ENCODE data around the gene SCUBE2.
"Not testable (repeated sequence)": the region's sequence is repeated elsewhere in the genome, so short reads cannot be mapped to it uniquely, and the experiment has no call there.

The SCUBE2 gene

DNA sequence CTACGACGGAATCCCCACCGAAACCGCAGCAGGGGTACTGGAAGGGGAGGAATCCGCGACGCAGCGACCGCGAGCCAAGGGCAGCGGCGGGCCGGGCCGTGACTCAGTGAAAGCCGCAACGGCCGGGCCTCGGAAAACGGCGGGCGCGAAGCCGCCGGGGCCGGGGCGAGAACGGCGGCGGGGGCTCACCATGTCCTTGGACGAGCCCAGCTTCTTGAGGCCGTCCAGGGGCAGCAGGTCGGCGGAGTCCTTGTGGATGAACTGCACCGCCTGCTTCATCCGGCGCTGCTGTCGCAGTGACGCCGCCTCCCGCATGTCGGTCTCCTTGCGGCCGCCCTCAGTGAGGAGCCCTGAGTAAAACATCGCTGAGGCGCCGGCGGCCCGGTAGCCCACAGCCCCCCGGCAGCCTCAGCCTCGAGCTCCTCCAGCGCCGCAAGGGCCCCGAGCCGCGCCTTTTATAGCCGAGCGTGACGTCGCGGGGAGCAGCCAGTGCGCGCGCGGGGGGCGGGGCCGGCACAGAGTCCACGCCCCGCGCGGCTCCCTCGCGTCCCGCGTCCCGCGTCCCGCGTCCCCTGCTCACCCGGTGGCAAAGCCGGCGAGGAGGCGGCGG, 87.7 kb downstream of the SCUBE2 start, which contains the start of gene NRIP3:
Gene NRIP3 (minus strand): TSS at position 429 of the 610 bp plus-strand sequence. CDS start 66 bp downstream, at position 363.
- peak; percentile 13 to 16 for DNase-seq

GRCh38 chr11:9002920-9003572, 88.4 kb downstream of the SCUBE2 start:
- no peak for DNase-seq

GRCh38 chr11:9001736-9002135, 89.7 kb downstream of the SCUBE2 start:
- peak; percentile 7 to 24 for DNase-seq

GRCh38 chr11:8998017-8998416, 93.4 kb downstream of the SCUBE2 start:
- no peak for DNase-seq

GRCh38 chr11:8997451-8997850, 93.9 kb downstream of the SCUBE2 start:
- no peak for DNase-seq

GRCh38 chr11:8989453-8989852, 101.9 kb downstream of the SCUBE2 start:
- no peak for DNase-seq

- no peak for DNase-seq
These were observed 102.8 kb downstream of the SCUBE2 start for GRCh38 chr11:8988329-8989234.

DNA sequence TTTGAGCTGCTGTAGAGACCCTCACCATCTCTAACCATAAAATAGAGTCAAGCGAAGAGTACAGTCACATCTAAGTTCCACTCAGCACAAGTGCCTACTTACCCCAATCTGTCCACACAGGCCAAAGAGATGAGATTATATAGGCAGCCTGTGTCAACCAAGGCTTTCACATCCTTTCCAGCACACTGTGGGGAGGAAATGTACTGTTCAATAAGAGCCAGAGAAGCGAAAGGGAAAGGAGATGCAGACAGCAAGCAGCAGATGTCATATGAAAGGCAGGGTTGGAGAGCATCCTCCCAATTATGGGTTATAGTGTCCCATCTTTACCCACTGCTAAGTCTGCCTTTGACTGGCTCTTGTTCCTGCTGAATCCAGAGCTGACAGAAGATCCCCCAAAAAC, 104.0 kb downstream of the SCUBE2 start:
- no peak for DNase-seq

- not testable (repeated sequence) for DNase-seq
These were observed 104.6 kb downstream of the SCUBE2 start for GRCh38 chr11:8986772-8987171.

DNA sequence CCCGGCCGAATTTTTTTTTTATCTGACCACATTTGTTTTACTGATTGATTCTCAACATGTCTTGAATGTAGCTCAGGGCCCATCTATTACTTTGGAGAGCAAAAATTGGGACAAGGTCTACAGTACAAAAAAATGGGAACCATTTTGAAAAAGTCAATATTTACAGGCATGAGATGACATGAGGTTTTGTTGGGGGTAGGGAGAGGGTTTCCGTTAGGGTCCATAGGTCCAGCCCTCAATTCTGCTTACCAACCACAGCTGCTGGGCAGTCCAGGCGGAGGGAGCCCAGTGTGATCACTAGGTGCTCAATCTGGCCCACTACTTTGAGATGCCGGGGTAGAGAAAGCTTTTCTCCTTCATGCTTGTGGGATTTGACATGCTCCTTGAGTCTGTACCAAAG, 105.9 kb downstream of the SCUBE2 start:
- DNase-seq, result no peak

DNA sequence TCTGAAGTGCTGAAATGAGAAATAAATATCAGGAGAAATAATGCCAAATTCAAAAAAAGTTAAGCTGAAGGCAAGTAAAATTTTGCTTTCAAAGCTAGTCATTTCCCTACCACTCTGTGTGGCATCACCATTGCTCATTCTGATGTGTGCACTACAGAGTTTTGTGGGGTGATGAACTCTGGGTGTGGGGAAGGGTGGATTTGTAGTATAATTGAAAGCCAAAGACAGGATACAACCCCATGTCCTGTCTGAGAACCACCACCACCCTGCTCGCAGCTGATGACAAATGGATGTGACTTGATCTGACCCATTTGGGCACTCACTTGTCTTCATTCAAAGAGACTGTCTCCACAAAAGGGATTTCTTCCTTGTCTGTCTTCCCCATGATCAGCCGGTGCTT, 107.8 kb downstream of the SCUBE2 start:
- DNase-seq, result no peak

DNA sequence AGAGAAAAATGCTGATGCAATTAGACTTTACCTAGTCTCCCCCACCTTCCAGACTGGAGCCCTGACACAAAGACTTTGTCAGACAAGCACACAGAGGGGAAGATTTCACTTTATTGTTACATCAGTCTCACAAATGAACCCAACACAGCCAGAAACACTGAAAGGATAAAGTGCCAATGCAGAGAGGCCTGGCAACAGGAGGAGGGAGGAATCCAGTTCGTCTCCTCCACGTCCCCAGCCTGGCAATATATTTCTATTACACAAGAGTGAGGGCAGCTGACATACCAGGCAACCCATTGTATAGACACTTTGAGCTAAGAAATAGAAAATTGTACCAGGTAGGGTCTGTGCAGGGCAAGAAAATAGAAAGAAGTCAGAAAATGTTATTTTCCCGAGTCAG, 110.9 kb downstream of the SCUBE2 start:
- DNase-seq, result no peak

- not testable (repeated sequence) for DNase-seq
These were observed 112.0 kb downstream of the SCUBE2 start for GRCh38 chr11:8979365-8979764.

GRCh38 chr11:8973121-8973520, 118.3 kb downstream of the SCUBE2 start:
- DNase-seq, result no peak

GRCh38 chr11:8971924-8972316, 119.5 kb downstream of the SCUBE2 start:
- no peak for DNase-seq

GRCh38 chr11:8971196-8971923, 120.0 kb downstream of the SCUBE2 start:
- no peak for DNase-seq
